GM19455 (cell line): Measurements from ENCODE around the gene TUBG2.

Source experiments
- ATAC-seq: cut with Tn5 transposase; IDR thresholded peaks from one replicate; pipeline ENCODE4 v1.9.1; 2021; ENCODE audit not compliant: unreplicated experiment

TUBG2 gene

GRCh38 chr17:42695500-42695899 lies 36.4 kb downstream of the TUBG2 start:
- ATAC-seq, result no peak

GRCh38 chr17:42697108-42697811 lies 38.2 kb downstream of the TUBG2 start:
- no peak for ATAC-seq

GRCh38 chr17:42698736-42699414 lies 39.8 kb downstream of the TUBG2 start:
- ATAC-seq, result no peak

GRCh38 chr17:42699415-42699740 lies 40.3 kb downstream of the TUBG2 start:
- no peak for ATAC-seq

- ATAC-seq, result no peak
These were observed 41.7 kb downstream of the TUBG2 start for GRCh38 chr17:42700586-42701289.

GRCh38 chr17:42702446-42702845 lies 43.4 kb downstream of the TUBG2 start:
- no peak for ATAC-seq

GRCh38 chr17:42704490-42704836 lies 45.4 kb downstream of the TUBG2 start:
- ATAC-seq, result peak; percentile 15

- ATAC-seq, result peak; percentile 75
These were observed 45.9 kb downstream of the TUBG2 start for GRCh38 chr17:42704837-42705494.

- ATAC-seq, result no peak
These were observed 47.6 kb downstream of the TUBG2 start for GRCh38 chr17:42706732-42707131.

- ATAC-seq, result no peak
These were observed 49.5 kb downstream of the TUBG2 start for GRCh38 chr17:42708588-42708987.

GRCh38 chr17:42709561-42709960 lies 50.5 kb downstream of the TUBG2 start:
- no peak for ATAC-seq
